ENCODE measurements around the gene TNPO2.
A peak's percentile ranks its signal among the peaks of the same experiment; 100 is the strongest.

Gene TNPO2

DNA sequence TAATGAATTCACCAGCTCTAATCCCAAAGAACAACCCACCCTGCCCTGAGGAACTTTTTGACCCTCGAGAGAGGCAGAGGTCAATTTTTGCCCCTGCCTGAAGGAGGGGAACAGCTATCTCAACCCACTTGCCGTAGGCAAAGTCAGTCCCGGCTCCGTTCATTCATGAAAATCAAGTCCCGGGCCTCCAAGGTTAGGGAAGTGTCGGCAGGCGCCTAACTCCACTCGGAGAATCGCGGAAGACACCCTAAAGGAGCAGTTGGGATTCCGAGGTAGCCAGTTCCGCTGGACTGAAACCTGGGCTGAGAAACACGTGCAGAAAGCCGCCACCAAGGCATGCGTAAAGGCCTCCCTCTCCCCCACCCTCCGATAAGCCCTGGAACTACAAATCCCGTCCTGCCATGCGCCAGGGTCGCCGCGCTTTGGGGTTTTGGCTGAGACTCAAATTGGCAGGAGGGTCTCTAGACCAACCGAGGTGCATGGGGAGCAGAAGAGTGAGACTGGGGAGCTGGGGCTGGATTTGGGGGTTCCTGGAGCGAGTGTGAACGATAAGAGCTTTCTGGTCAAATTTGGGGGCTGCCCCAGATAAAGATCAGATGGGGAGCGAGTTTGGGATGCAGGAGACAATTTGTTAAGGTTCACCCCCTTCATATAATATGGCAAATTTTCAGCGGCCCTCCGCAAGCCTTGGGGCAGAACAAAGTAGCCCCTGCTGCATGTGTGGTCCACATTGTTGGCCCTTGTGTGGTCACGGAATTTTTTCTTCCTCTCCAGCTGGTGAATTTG is at the start of gene TNPO2:
TNPO2 (minus strand) TSS at position 292 of the 786 bp plus-strand sequence. CDS start 2,955 bp downstream, outside the sequence.
- in situ Hi-C loops (cut with HindIII; ENCODE audit: low pct_unique_long_range_greater_than_20kb, low sequenced_read_pairs): no loop called here
- no peak for TF ChIP-seq JUND (IDR thresholded peaks at IDR 0.05; ENCODE audit: low read depth)
- peak in 1 of 2 experiments; percentile 48 for DNase-seq (ENCODE audit: low read depth in 1 of 2, low spot score in 1 of 2)

DNA sequence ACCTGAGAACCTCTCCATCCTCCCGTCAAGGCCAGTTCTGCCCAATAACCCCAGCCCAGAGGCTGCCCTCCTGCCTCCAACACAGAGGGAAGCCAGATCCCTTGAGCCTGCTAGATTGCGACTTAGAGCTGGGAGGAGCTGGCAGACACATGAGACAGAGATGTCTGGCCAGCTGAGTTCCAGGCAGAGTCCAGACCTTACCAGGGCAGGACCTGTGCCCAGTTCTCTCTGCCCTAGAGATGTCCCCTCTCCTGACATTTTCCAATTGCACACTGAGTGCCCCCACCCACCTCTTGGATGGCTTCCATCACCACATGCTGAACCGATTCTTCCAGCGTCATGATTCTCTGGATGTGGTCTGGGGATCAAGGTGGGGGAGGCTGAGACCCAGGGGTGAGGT is 48.6 kb upstream of the TNPO2 start:
- TF ChIP-seq JUND (IDR thresholded peaks at IDR 0.05; ENCODE audit: low read depth): no peak
- in situ Hi-C loops (cut with HindIII; ENCODE audit: low pct_unique_long_range_greater_than_20kb, low sequenced_read_pairs): no loop called here
- DNase-seq (ENCODE audit: low read depth in 1 of 2, low spot score in 1 of 2): no peak

DNA sequence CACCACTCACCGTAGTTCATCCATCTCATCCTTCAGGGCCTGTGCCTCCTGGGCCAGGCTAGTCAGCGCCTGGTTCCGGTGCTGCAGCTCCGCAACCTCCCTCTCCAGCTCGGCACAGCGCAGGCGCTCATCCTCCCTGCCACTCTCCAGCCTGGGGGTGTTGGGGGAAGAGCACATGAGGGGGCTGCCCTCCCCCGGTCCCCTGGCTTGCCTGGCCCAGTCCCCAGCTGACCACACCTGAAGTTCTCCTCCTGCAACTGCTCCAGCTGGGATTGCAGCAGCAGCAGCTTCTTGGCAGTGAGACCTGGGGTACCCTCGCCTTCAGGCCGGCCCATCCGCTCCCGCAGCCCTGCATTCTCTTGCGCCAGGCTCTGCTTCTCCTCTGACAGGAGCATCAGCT is 47.2 kb upstream of the TNPO2 start:
- no peak for DNase-seq (ENCODE audit: low read depth in 1 of 2, low spot score in 1 of 2)
- in situ Hi-C loops (cut with HindIII; ENCODE audit: low pct_unique_long_range_greater_than_20kb, low sequenced_read_pairs): no loop called here
- no peak for TF ChIP-seq JUND (IDR thresholded peaks at IDR 0.05; ENCODE audit: low read depth)

DNA sequence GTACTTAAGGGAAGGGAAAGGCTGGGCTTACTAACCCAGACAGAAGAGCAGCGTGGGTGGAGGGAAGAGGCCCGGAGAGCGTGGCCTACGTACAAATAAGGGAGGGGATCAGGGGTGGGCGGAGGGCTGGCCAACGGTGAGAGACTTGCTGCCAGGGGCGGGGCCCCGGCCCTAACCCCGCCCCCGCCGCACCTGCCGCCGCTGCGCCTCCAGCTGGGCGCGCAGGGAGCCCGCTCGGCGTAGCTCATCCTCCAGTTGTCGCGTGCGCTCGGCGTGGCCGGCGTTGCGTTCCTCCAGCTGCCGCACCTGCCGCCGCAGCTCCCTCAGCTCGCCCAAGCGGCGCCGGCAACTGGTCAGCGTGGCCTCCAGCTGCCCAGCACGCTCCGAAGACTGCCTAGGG is 46.0 kb upstream of the TNPO2 start:
- in situ Hi-C loops (cut with HindIII; ENCODE audit: low pct_unique_long_range_greater_than_20kb, low sequenced_read_pairs): no loop called here
- no peak for DNase-seq (ENCODE audit: low read depth in 1 of 2, low spot score in 1 of 2)

DNA sequence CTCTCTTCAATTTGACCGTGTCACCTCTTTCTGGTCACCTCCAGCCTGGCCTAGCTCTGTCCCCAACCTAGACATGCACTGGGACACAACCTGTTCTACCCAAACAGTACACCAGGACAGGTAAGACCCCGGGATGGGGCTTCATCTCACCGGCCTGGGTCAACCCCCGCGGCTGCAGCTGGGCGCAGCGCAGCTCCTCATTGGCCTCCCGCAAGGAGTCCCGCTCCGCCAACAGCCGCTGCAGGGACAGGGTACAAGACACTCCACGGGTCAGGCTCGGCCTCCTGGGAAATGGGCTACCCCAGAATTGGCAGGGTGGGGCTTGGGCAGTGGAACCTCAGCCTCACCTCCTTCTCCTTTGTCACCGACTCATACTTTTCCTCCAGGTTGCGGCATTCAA is 43.9 kb upstream of the TNPO2 start:
- DNase-seq (ENCODE audit: low read depth in 1 of 2, low spot score in 1 of 2): no peak
- in situ Hi-C loops (cut with HindIII; ENCODE audit: low pct_unique_long_range_greater_than_20kb, low sequenced_read_pairs): no loop called here
- no peak for TF ChIP-seq JUND (IDR thresholded peaks at IDR 0.05; ENCODE audit: low read depth)

More for the DNA sequence above, 46.0 kb upstream of the TNPO2 start:
- TF ChIP-seq JUND (IDR thresholded peaks at IDR 0.05; ENCODE audit: low read depth): no peak

DNA sequence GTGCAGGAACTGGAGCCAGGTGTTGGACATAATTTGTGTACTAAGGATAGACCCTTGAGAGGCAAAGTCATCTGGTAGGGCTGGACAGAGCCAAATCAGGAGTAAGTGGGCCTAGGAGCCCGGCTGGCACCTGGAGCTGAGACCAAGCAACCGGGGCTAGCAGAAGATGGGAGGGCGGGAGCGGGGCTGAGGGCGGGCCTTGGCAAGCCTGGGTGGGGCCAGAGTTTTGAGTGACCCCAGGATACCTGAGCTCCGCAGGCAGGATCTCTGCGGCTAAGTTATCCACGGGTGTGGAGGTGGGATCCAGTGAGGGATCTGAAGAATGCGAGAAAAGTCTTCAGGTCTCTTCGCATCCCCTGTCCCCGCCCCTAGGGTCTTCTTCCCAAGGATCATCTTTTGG is 43.4 kb upstream of the TNPO2 start:
- TF ChIP-seq JUND (IDR thresholded peaks at IDR 0.05; ENCODE audit: low read depth): no peak
- in situ Hi-C loops (cut with HindIII; ENCODE audit: low pct_unique_long_range_greater_than_20kb, low sequenced_read_pairs): no loop called here
- DNase-seq (ENCODE audit: low read depth in 1 of 2, low spot score in 1 of 2): no peak

DNA sequence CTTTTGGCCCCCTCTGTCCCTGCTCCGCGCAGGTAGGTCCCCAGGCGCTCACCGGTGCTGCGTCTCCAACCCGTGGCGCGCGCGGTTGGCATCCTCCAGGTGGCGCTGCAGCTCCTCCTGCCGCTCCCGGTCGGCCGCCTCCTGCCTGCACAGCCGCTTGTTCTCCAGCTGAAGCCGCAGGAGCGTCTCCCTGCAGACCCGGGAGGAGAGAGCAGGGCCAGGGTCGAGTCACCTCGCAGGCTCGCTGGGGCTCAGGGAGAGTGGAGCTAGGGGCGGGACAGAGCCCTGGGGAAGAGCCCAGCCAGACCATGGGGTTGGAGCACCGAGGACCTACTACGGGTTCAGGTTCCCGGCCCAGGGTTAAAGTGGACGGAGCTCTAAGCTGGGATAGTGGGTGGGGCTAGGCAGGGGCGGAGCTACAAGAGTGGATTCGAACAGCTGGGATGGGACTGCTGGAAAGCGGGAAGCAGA is 42.4 kb upstream of the TNPO2 start:
- no peak for DNase-seq (ENCODE audit: low read depth in 1 of 2, low spot score in 1 of 2)
- TF ChIP-seq JUND (IDR thresholded peaks at IDR 0.05; ENCODE audit: low read depth): no peak
- in situ Hi-C loops (cut with HindIII; ENCODE audit: low pct_unique_long_range_greater_than_20kb, low sequenced_read_pairs): no loop called here

DNA sequence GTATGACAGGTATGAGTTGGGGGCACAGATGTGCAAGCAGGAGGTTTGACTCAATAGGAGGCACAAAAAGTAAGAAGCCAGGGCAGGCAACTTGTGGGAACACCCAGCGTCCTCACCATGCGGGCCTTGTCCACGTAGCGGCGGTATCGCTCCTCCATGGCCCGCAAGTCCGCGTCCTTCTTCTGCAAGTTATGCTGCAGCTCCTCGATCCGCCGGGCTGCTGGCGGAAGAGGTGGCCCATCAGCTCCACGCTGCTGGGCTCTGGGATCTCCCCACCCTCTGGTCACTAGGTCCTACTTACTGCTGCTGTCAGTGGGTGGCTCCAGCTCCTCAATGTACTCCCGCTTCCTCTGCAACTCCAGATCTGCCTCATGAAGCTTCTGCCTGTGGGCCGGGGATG is 41.0 kb upstream of the TNPO2 start:
- DNase-seq (ENCODE audit: low read depth in 1 of 2, low spot score in 1 of 2): no peak
- in situ Hi-C loops (cut with HindIII; ENCODE audit: low pct_unique_long_range_greater_than_20kb, low sequenced_read_pairs): no loop called here
- no peak for TF ChIP-seq JUND (IDR thresholded peaks at IDR 0.05; ENCODE audit: low read depth)

DNA sequence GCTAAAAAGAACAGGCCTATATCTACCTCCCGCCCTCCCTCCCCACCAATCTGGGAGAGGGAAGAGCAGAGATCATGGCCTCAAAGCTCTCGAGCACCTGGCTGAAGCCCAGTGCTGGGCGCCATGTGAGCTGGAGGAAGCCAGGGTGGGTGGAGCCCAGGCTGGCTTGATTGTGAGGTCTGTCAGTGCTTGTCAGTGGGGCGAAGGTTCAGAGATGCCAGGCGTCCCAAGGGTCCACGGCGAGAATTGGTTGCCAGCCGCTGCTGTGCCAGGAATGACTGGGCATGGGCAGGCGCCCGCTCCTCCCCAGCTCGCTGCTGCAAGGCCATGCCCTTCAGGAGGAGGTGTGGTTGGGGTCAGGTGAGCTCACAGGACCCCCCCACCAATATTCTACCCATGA is 39.4 kb upstream of the TNPO2 start:
- in situ Hi-C loops (cut with HindIII; ENCODE audit: low pct_unique_long_range_greater_than_20kb, low sequenced_read_pairs): no loop called here

DNA sequence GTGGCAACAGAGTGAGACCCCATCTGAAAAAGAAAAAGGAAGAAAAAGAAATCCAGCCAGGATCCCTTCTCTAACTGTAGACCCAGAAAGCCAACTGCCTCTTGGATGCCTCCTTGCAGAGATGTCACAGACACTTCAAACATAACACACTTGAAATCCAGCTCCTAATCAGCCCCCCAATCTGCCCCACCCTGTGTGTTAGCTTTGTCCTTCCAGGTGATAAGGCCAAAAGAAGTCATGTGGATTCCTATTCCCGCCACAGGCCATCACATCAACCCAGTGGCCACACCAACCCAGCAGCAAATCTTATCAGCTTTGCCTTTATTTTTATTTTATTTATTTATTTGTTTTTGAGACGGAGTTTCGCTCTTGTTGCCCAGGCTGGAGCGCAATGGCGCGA is 36.0 kb upstream of the TNPO2 start:
- no peak for DNase-seq (ENCODE audit: low read depth in 1 of 2, low spot score in 1 of 2)
- TF ChIP-seq JUND (IDR thresholded peaks at IDR 0.05; ENCODE audit: low read depth): no peak
- in situ Hi-C loops (cut with HindIII; ENCODE audit: low pct_unique_long_range_greater_than_20kb, low sequenced_read_pairs): no loop called here

More for the DNA sequence above, 39.4 kb upstream of the TNPO2 start:
- DNase-seq (ENCODE audit: low read depth in 1 of 2, low spot score in 1 of 2): no peak
- no peak for TF ChIP-seq JUND (IDR thresholded peaks at IDR 0.05; ENCODE audit: low read depth)

DNA sequence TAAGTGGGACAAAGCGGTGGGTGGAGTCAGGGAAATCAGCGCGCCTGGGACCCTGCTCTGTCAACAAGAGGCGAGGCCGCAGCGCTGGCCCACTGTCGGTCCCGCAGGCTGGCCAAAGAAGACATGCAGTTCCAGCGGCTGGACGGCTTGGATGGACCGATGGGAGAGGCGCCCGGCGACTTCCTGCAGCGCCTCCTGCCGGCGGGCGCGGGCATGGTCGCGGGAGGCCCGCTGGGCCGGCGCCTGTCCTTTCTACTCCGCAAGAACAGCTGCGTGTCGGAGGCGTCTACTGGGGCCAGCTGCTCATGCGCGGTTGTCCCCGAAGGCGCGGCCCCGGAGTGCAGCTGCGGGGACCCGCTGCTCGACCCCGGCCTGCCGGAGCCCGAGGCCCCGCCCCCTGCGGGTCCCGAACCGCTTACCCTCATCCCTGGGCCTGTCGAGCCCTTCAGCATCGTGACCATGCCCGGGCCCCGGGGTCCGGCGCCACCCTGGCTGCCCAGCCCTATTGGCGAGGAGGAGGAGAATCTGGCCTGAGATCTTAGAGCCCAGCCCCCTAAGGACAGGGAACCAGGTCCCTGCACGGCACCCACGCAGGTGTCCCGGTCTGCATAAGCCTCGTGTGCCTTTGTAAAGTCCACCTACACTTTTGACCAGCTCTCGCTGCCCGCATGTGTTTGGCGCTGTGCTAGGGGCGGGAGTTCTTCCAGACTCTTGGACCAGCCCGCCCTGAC is 34.0 kb upstream of the TNPO2 start:
- in situ Hi-C loops (cut with HindIII; ENCODE audit: low pct_unique_long_range_greater_than_20kb, low sequenced_read_pairs): no loop called here
- peak in 1 of 2 experiments; percentile 66 for DNase-seq (ENCODE audit: low read depth in 1 of 2, low spot score in 1 of 2)
- no peak for TF ChIP-seq JUND (IDR thresholded peaks at IDR 0.05; ENCODE audit: low read depth)

DNA sequence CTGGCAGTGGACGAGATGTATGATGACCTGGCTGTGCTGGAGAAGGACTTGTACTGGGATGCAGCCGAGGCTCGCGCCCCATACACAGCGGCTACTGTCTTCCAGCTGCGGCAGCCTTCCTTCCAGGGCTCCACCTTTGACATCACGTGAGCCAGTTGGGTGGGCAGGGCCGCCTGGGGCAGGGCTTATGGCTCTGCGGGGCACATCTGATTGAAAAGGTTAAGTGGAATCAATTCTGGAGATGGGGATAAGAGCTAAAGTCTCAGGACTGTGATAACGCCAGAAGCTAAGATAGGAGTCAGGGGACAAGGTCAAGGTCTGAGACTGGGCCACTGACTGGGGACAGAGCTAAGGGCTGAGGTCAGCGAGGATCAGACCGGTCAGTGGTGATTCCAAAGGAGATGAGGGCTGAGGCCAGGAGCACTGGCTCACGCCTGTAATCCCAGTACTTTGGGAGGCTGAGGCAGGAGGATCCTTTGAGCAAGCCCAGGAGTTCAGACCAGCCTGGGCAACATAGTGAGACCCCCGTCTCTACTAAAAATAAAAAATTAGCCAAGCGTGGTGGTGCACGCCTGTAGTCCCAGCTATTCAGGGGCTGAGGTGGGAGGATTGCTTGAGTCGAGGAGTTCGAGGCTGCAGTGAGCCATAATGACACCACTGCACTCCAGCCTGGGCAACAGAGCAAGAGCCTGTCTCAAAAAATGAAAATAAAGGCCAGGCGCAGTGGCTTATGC is 32.6 kb upstream of the TNPO2 start:
- in situ Hi-C loops (cut with HindIII; ENCODE audit: low pct_unique_long_range_greater_than_20kb, low sequenced_read_pairs): no loop called here
- no peak for DNase-seq (ENCODE audit: low read depth in 1 of 2, low spot score in 1 of 2)
- TF ChIP-seq JUND (IDR thresholded peaks at IDR 0.05; ENCODE audit: low read depth): no peak
